H9 (cell line): ENCODE data around the gene ADAMTS3. TPM values are rescaled to one million over a fixed set of nuclear protein-coding genes. Genes with fewer than 3 reads are reported as not detected.

Experiments
- DNase-seq: peaks from one replicate; pipeline ENCODE4 v3.0.0-alpha.2; 2017
- H2AFZ ChIP-seq: one replicate; pipeline ENCODE4 v1.6.1; 2013; ENCODE audit warnings: mild to moderate bottlenecking, low read length, control low read depth, moderate library complexity
- H2AK5ac ChIP-seq: 2 replicates; pipeline ENCODE4 v1.6.1; 2013; ENCODE audit warnings: low read length, control low read depth, mixed read lengths; ENCODE audit not compliant: insufficient read length
- H2BK120ac ChIP-seq: one replicate; pipeline ENCODE4 v1.6.1; 2013; ENCODE audit warnings: low read depth, mild to moderate bottlenecking, low read length, control low read depth, inconsistent platforms; ENCODE audit not compliant: poor library complexity, severe bottlenecking
- H2BK12ac ChIP-seq: 2 replicates; pipeline ENCODE4 v1.6.1; 2013; ENCODE audit warnings: low read length, control low read depth, mixed read lengths, low read depth; ENCODE audit not compliant: insufficient read length
- H2BK15ac ChIP-seq: 2 replicates; pipeline ENCODE4 v1.6.1; 2013; ENCODE audit warnings: low read depth, low read length, control low read depth
- H2BK20ac ChIP-seq: one replicate; pipeline ENCODE4 v1.6.1; 2013; ENCODE audit warnings: low read depth, mild to moderate bottlenecking, low read length, control low read depth, inconsistent platforms; ENCODE audit not compliant: poor library complexity, severe bottlenecking
- H2BK5ac ChIP-seq: 2 replicates; pipeline ENCODE4 v1.6.1; 2013; ENCODE audit warnings: low read length, control low read depth, mixed read lengths; ENCODE audit not compliant: insufficient read length
- H3K14ac ChIP-seq: 2 replicates; pipeline ENCODE4 v1.6.1; 2013; ENCODE audit warnings: low read length, control low read depth; ENCODE audit not compliant: insufficient read depth
- H3K18ac ChIP-seq: 2 replicates; pipeline ENCODE4 v1.6.1; 2013; ENCODE audit warnings: low read depth, mild to moderate bottlenecking, mixed read lengths, low read length, control low read depth; ENCODE audit not compliant: insufficient read length
- H3K23ac ChIP-seq: 2 replicates; pipeline ENCODE4 v1.6.1; 2013; ENCODE audit warnings: low read length, control low read depth, mixed read lengths, low read depth; ENCODE audit not compliant: insufficient read length
- H3K23me2 ChIP-seq: 2 replicates; pipeline ENCODE4 v1.6.1; 2013; ENCODE audit warnings: low read depth, mild to moderate bottlenecking, mixed read lengths, low read length, control low read depth; ENCODE audit not compliant: insufficient read length, poor library complexity, severe bottlenecking
- H3K27ac ChIP-seq: 2 replicates; pipeline ENCODE4 v1.5.1; 2013; ENCODE audit warnings: low read length, control low read depth, mixed read lengths, low read depth; ENCODE audit not compliant: insufficient read length
- H3K27me3 ChIP-seq: 2 replicates; pipeline ENCODE4 v1.6.1; 2013; ENCODE audit warnings: low read length, control low read depth, inconsistent platforms; ENCODE audit not compliant: insufficient read depth
- H3K4ac ChIP-seq: 2 replicates; pipeline ENCODE4 v1.6.1; 2013; ENCODE audit warnings: low read depth, mild to moderate bottlenecking, control low read depth, inconsistent platforms, low read length, moderate library complexity
- H3K4me1 ChIP-seq: 2 replicates; pipeline ENCODE4 v1.6.1; 2013; ENCODE audit warnings: low read length, control low read depth, inconsistent platforms; ENCODE audit not compliant: insufficient read depth
- H3K4me2 ChIP-seq: 2 replicates; pipeline ENCODE4 v1.6.1; 2013; ENCODE audit warnings: low read length, control low read depth, mixed read lengths; ENCODE audit not compliant: insufficient read length, insufficient read depth
- H3K56ac ChIP-seq: 2 replicates; pipeline ENCODE4 v1.6.1; 2013; ENCODE audit warnings: low read depth, mild to moderate bottlenecking, mixed read lengths, low read length, control low read depth; ENCODE audit not compliant: insufficient read length
- H3K79me1 ChIP-seq: 2 replicates; pipeline ENCODE4 v1.6.1; 2013; ENCODE audit warnings: low read depth, mild to moderate bottlenecking, moderate library complexity, low read length, control low read depth, inconsistent platforms; ENCODE audit not compliant: insufficient read depth, poor library complexity, severe bottlenecking
- H3K79me2 ChIP-seq: 2 replicates; pipeline ENCODE4 v1.6.1; 2013; ENCODE audit warnings: low read length, control low read depth, inconsistent platforms; ENCODE audit not compliant: insufficient read depth
- H3K9ac ChIP-seq: 2 replicates; pipeline ENCODE4 v1.6.1; 2013; ENCODE audit warnings: low read length, control low read depth, mixed read lengths; ENCODE audit not compliant: insufficient read length; ENCODE audit errors: extremely low read depth
- H3K9me3 ChIP-seq: one replicate; pipeline ENCODE4 v1.6.1; 2013; ENCODE audit warnings: low read depth, low read length, inconsistent platforms; ENCODE audit not compliant: control insufficient read depth
- H3T11ph ChIP-seq: one replicate; pipeline ENCODE4 v1.6.1; 2013; ENCODE audit warnings: mild to moderate bottlenecking, low read length, control low read depth, inconsistent platforms
- H4K20me1 ChIP-seq: one replicate; pipeline ENCODE4 v1.6.1; 2013; ENCODE audit not compliant: control insufficient read depth, insufficient read length, insufficient read depth
- H4K5ac ChIP-seq: 2 replicates; pipeline ENCODE4 v1.6.1; 2013; ENCODE audit warnings: low read depth, mild to moderate bottlenecking, mixed read lengths, low read length, control low read depth; ENCODE audit not compliant: insufficient read length
- H4K8ac ChIP-seq: replicated peaks from 2 replicates; pipeline ENCODE4 v1.6.1; 2013; ENCODE audit warnings: low read length, control low read depth, mixed read lengths, low read depth; ENCODE audit not compliant: insufficient read length
- H4K91ac ChIP-seq: 2 replicates; pipeline ENCODE4 v1.6.1; 2013; ENCODE audit warnings: low read depth, mild to moderate bottlenecking, moderate library complexity, mixed read lengths, low read length, control low read depth; ENCODE audit not compliant: insufficient read length
- H3K27ac Mint-ChIP-seq, 3 experiments: 2 replicates in 2 of 3; 3 replicates in 1 of 3; pipeline ENCODE4 v1.8.0; 2020 to 2021; ENCODE audit warnings: mixed read lengths in 3 of 3, mild to moderate bottlenecking in 1 of 3, moderate library complexity in 1 of 3
- H3K27me3 Mint-ChIP-seq: 2 replicates; pipeline ENCODE4 v1.8.0; 2021; ENCODE audit warnings: low read depth, mild to moderate bottlenecking, moderate library complexity, mixed read lengths
- H3K36me3 Mint-ChIP-seq, 3 experiments: 2 replicates in 2 of 3; 3 replicates in 1 of 3; pipeline ENCODE4 v1.8.0; 2020 to 2021; ENCODE audit warnings: low read depth in 3 of 3, mixed read lengths in 3 of 3; ENCODE audit not compliant: insufficient read depth in 1 of 3
- H3K4me1 Mint-ChIP-seq, 2 experiments: 2 replicates each; pipeline ENCODE4 v1.8.0; 2020; ENCODE audit warnings: mixed read lengths in 2 of 2
- H3K4me3 Mint-ChIP-seq, 2 experiments: 2 replicates in 1 of 2; 3 replicates in 1 of 2; pipeline ENCODE4 v1.8.0; 2020 to 2021; ENCODE audit warnings: mild to moderate bottlenecking in 2 of 2, mixed read lengths in 2 of 2, moderate library complexity in 1 of 2
- H3K9me3 Mint-ChIP-seq, 2 experiments: 2 replicates in 1 of 2; 3 replicates in 1 of 2; pipeline ENCODE4 v1.8.0; 2020; ENCODE audit warnings: mild to moderate bottlenecking in 2 of 2, mixed read lengths in 2 of 2, moderate library complexity in 1 of 2
- CTCF ChIP-seq: fragments of 200-600 bp; sonication (generic); conservative IDR thresholded peaks from 3 replicates; pipeline ENCODE4 v1.8.0; 2021; ENCODE audit warnings: antibody characterized with exemption, mild to moderate bottlenecking
- WGBS: extraction: QIAGEN DNeasy Blood & Tissue Kit; methylation state at CpG from one replicate; pipeline ENCODE4 v1.1.7; 2013; ENCODE audit warnings: missing lambda C conversion rate, low lambda C conversion rate, mixed read lengths; ENCODE audit not compliant: insufficient read length; ENCODE audit errors: extremely low coverage; 5-methylcytosine and 5-hydroxymethylcytosine counted together
- total RNA-seq: library from RNA; stranded (reverse); gene quantifications from 2 replicates; pipeline ENCODE4 v1.2.1, GENCODE V29; 2021

ADAMTS3 gene
- total RNA-seq, 1 experiment from 2014 or later, result 1.1 TPM

DNA sequence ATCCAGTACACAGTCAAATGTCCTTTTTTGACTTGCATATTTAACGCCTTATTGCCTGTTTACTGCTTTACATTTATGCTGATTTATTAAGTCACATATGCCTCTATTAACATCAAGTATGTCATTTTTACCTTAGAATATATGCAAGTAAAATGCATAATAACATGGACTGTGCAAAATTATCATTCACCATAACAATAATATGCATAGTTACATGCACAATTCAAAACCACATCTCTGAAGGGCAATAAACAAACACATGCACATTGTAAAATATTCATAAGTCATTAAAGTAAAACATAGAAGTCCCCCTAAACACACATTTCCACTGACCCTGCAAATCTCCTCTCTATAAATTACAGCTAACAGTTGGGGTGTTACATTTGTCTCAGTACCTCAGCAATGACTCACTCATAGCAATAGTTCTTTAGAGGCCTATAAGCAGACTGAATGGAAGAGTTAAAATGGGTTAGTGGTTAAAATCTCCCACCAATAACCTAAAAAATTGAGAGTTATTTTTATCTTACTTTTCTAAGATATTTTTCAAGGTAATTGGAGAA, 61.1 kb downstream of the ADAMTS3 start:
- peaks cover 0 to 2% of the 10 kb centered on the region in 2 experiments; a peak in 3 of 4 replicates for H3K4me1 Mint-ChIP-seq
- Histone ChIP-seq H3K4me1 (no peaks in the 10 kb centered on the region), H2BK120ac (no peak overlapping the region), H3K4me2 (no peak overlapping the region), H3K27me3 (no peaks in the 10 kb centered on the region), H4K8ac (no peak overlapping the region), H3K79me2 (no peaks in the 10 kb centered on the region), H3T11ph (no peak overlapping the region), H2BK15ac (no peak overlapping the region), H2BK5ac (no peak overlapping the region), H3K23ac (no peak overlapping the region), H2BK20ac (no peak overlapping the region), H4K5ac (no peak overlapping the region), H3K14ac (no peak overlapping the region), H3K23me2 (no peaks in the 10 kb centered on the region), H3K27ac (no peak overlapping the region), H4K91ac (no peak overlapping the region), H3K18ac (no peak overlapping the region), H2AK5ac (no peak overlapping the region), H2AFZ (no peak overlapping the region), H3K4ac (no peak overlapping the region), H3K79me1 (no peaks in the 10 kb centered on the region), H3K56ac (no peak overlapping the region), H3K9ac (no peak overlapping the region), H4K20me1 (no peaks in the 10 kb centered on the region), H2BK12ac (no peak overlapping the region), H3K9me3 (no peaks in the 10 kb centered on the region)
- no CpG with 5 or more reads among the region's 1 CpG for WGBS
- H3K36me3 Mint-ChIP-seq, result no peaks in the 10 kb centered on the region
- no peak for TF ChIP-seq CTCF
- no peak overlapping the region for H3K27ac Mint-ChIP-seq
- H3K9me3 Mint-ChIP-seq, result peaks cover 3 to 8% of the 10 kb centered on the region in 2 experiments; a peak in 3 of 5 replicates
- DNase-seq, result no peak
- no peak overlapping the region for H3K4me3 Mint-ChIP-seq
- no peaks in the 10 kb centered on the region for H3K27me3 Mint-ChIP-seq
